ENCODE data around the gene ITK.

- TF ChIP-seq, protein P1, sequence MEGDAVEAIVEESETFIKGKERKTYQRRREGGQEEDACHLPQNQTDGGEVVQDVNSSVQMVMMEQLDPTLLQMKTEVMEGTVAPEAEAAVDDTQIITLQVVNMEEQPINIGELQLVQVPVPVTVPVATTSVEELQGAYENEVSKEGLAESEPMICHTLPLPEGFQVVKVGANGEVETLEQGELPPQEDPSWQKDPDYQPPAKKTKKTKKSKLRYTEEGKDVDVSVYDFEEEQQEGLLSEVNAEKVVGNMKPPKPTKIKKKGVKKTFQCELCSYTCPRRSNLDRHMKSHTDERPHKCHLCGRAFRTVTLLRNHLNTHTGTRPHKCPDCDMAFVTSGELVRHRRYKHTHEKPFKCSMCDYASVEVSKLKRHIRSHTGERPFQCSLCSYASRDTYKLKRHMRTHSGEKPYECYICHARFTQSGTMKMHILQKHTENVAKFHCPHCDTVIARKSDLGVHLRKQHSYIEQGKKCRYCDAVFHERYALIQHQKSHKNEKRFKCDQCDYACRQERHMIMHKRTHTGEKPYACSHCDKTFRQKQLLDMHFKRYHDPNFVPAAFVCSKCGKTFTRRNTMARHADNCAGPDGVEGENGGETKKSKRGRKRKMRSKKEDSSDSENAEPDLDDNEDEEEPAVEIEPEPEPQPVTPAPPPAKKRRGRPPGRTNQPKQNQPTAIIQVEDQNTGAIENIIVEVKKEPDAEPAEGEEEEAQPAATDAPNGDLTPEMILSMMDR (IDR thresholded peaks at IDR 0.05), result no peak
- TF ChIP-seq POLR2AphosphoS5 (IDR thresholded peaks at IDR 0.05), result no peak
Observed at GRCh38 chr5:157292599-157292998, 112.0 kb downstream of the ITK start.

Data from transverse colon (tissue), 4 donors.